Medulla oblongata (tissue), 1 donor: Measurements from ENCODE around the gene NUB1.

Experiments
- DNase-seq: peaks from one replicate; pipeline ENCODE4 v3.0.0-alpha.2; 2015; ENCODE audit errors: extremely low spot score

NUB1 gene

GRCh38 chr7:151345576-151346469 lies 4.2 kb downstream of the NUB1 start:
- no peak for DNase-seq

GRCh38 chr7:151346470-151346769 lies 4.8 kb downstream of the NUB1 start:
- no peak for DNase-seq

GRCh38 chr7:151347200-151347599 lies 5.6 kb downstream of the NUB1 start:
- no peak for DNase-seq

GRCh38 chr7:151348970-151349369 lies 7.4 kb downstream of the NUB1 start:
- no peak for DNase-seq

GRCh38 chr7:151349507-151349853 lies 7.9 kb downstream of the NUB1 start:
- no peak for DNase-seq

GRCh38 chr7:151351027-151351426 lies 9.4 kb downstream of the NUB1 start:
- no peak for DNase-seq

- peak; percentile 43 for DNase-seq
These were observed 10.4 kb downstream of the NUB1 start for GRCh38 chr7:151351967-151352366.

- DNase-seq = no peak
These were observed 10.9 kb downstream of the NUB1 start for GRCh38 chr7:151352512-151352911.

- no peak for DNase-seq
These were observed 19.8 kb downstream of the NUB1 start for GRCh38 chr7:151361193-151361959.

- DNase-seq = no peak
These were observed 21.6 kb downstream of the NUB1 start for GRCh38 chr7:151363182-151363581.

GRCh38 chr7:151366166-151366879 lies 24.7 kb downstream of the NUB1 start:
- DNase-seq = no peak

- DNase-seq = no peak
These were observed 25.2 kb downstream of the NUB1 start for GRCh38 chr7:151366880-151367222.

GRCh38 chr7:151367284-151367683 lies 25.7 kb downstream of the NUB1 start:
- no peak for DNase-seq

GRCh38 chr7:151368136-151368571 lies 26.5 kb downstream of the NUB1 start:
- DNase-seq = peak; percentile 79

GRCh38 chr7:151371266-151371665 lies 29.7 kb downstream of the NUB1 start:
- DNase-seq = no peak

- no peak for DNase-seq
These were observed 31.1 kb downstream of the NUB1 start for GRCh38 chr7:151372612-151373265.

GRCh38 chr7:151373599-151373998 lies 32.0 kb downstream of the NUB1 start:
- DNase-seq = no peak

- DNase-seq = no peak
These were observed 32.5 kb downstream of the NUB1 start for GRCh38 chr7:151374139-151374538.

- no peak for DNase-seq
These were observed 33.1 kb downstream of the NUB1 start for GRCh38 chr7:151374726-151375125.

- DNase-seq = no peak
These were observed 34.1 kb downstream of the NUB1 start for GRCh38 chr7:151375530-151376217.

- DNase-seq = no peak
These were observed 34.7 kb downstream of the NUB1 start for GRCh38 chr7:151376218-151376902.
